ENCODE measurements around the gene VSIR. TPM values are rescaled to one million over a fixed set of nuclear protein-coding genes. Genes with fewer than 3 reads are reported as not detected.

The VSIR gene
- total and polyA plus RNA-seq, 9 donors: 19.9 to 94.1 (median 57.2) TPM

GRCh38 chr10:71816421-71816851 is 43.1 kb upstream of the VSIR start:
- 85 to 87% (median 86%) methylated on average over 12 of the region's 12 CpGs for WGBS, 3 donors
- H3K27me3 ChIP-seq: no peaks in the 10 kb centered on the region
- no peaks in the 10 kb centered on the region for H3K9me3 ChIP-seq
- no peak for TF ChIP-seq CTCF (IDR thresholded peaks at IDR 0.05)
- TF ChIP-seq EP300 (IDR thresholded peaks at IDR 0.05): no peak
- no peak for TF ChIP-seq POLR2A (IDR thresholded peaks at IDR 0.05)
- intact Hi-C loops (cut with DNase I): loop anchor here in 2 of 4 donors (10.0 kb wide), 2 partner anchors 432 to 502 kb away; partner anchors contain the start of gene SLC29A3 (in 2 of the 2)
- DNase-seq: no peak
- no peaks in the 10 kb centered on the region for H3K4me1 ChIP-seq (ENCODE audit: insufficient read depth)
- no peak overlapping the region for H3K4me3 ChIP-seq
- H3K27ac ChIP-seq: no peak overlapping the region
- H3K36me3 ChIP-seq: no peaks in the 10 kb centered on the region

- no peak overlapping the region for H3K27ac ChIP-seq
- no peaks in the 10 kb centered on the region for H3K36me3 ChIP-seq
- TF ChIP-seq EP300 (IDR thresholded peaks at IDR 0.05) (no peak), POLR2A (IDR thresholded peaks at IDR 0.05) (no peak), CTCF (IDR thresholded peaks at IDR 0.05) (no peak)
- H3K27me3 ChIP-seq: no peaks in the 10 kb centered on the region
- no peaks in the 10 kb centered on the region for H3K9me3 ChIP-seq
- H3K4me3 ChIP-seq: no peak overlapping the region
- no peaks in the 10 kb centered on the region for H3K4me1 ChIP-seq (ENCODE audit: insufficient read depth)
- DNase-seq: no peak
- intact Hi-C loops (cut with DNase I): loop anchor here in 2 of 4 donors (10.0 kb wide), 2 partner anchors 431 to 501 kb away; partner anchors contain the start of gene SLC29A3 (in 2 of the 2)
- 68 to 76% (median 69%) methylated on average over 15 of the region's 15 CpGs for WGBS, 3 donors
These were observed 42.3 kb upstream of the VSIR start for GRCh38 chr10:71815515-71816130.

GRCh38 chr10:71814922-71815411 is 41.6 kb upstream of the VSIR start:
- H3K27ac ChIP-seq: no peak overlapping the region
- H3K4me1 ChIP-seq (ENCODE audit: insufficient read depth): no peaks in the 10 kb centered on the region
- 82 to 89% (median 84%) methylated on average over 17 to 26 of the region's 26 CpGs for WGBS, 3 donors
- H3K4me3 ChIP-seq: no peak overlapping the region
- TF ChIP-seq POLR2A (IDR thresholded peaks at IDR 0.05) (no peak), EP300 (IDR thresholded peaks at IDR 0.05) (no peak), CTCF (IDR thresholded peaks at IDR 0.05) (no peak)
- H3K36me3 ChIP-seq: no peaks in the 10 kb centered on the region
- no peaks in the 10 kb centered on the region for H3K9me3 ChIP-seq
- intact Hi-C loops (cut with DNase I): loop anchor here in 2 of 4 donors (5.0 to 10.0 kb wide), 3 partner anchors 423 to 500 kb away; partner anchors contain the start of gene SLC29A3 (in 2 of the 2)
- H3K27me3 ChIP-seq: no peaks in the 10 kb centered on the region
- no peak for DNase-seq

GRCh38 chr10:71812913-71813590 is 39.7 kb upstream of the VSIR start:
- intact Hi-C loops (cut with DNase I): loop anchor here in 2 of 4 donors (5.0 to 10.0 kb wide), 3 partner anchors 421 to 498 kb away; partner anchors contain the start of gene SLC29A3 (in 2 of the 2)
- Histone ChIP-seq H3K27ac (no peak overlapping the region), H3K4me3 (no peak overlapping the region), H3K9me3 (no peaks in the 10 kb centered on the region), H3K4me1 (ENCODE audit: insufficient read depth) (no peaks in the 10 kb centered on the region), H3K27me3 (no peaks in the 10 kb centered on the region), H3K36me3 (no peaks in the 10 kb centered on the region)
- DNase-seq: no peak
- TF ChIP-seq POLR2A (IDR thresholded peaks at IDR 0.05): no peak
- TF ChIP-seq EP300 (IDR thresholded peaks at IDR 0.05): no peak
- TF ChIP-seq CTCF (IDR thresholded peaks at IDR 0.05): no peak
- WGBS, 3 donors: 42 to 51% (median 46%) methylated on average over 11 of the region's 11 CpGs
